DOHH2 (cell line): ENCODE results near the gene TRIM51.
"Not testable (repeated sequence)": the region's sequence is repeated elsewhere in the genome, so short reads cannot be mapped to it uniquely, and the experiment has no call there.

Experiments
- H3F3A ChIP-seq: fragments of 200-600 bp; sonication (generic), shearing (Covaris generic); 2 replicates; pipeline ENCODE4 v1.6.0; 2016; ENCODE audit warnings: antibody characterized with exemption, mild to moderate bottlenecking; ENCODE audit not compliant: control insufficient read depth, insufficient read depth
- H3K27ac ChIP-seq: fragments of 200-600 bp; sonication (generic); 2 replicates; pipeline ENCODE4 v1.5.1; 2014; ENCODE audit warnings: low read depth, mild to moderate bottlenecking, low read length, moderate library complexity
- H3K27me3 ChIP-seq: fragments of 200-600 bp; sonication (generic); 2 replicates; pipeline ENCODE4 v1.6.1; 2014; ENCODE audit warnings: mild to moderate bottlenecking, low read length, mixed read lengths; ENCODE audit not compliant: control insufficient read depth
- H3K36me3 ChIP-seq: fragments of 200-600 bp; sonication (generic); 2 replicates; pipeline ENCODE4 v1.6.1; 2014; ENCODE audit warnings: mild to moderate bottlenecking, low read length, moderate library complexity, mixed read lengths; ENCODE audit not compliant: control insufficient read depth
- H3K4me1 ChIP-seq: fragments of 200-600 bp; sonication (generic); 2 replicates; pipeline ENCODE4 v1.6.1; 2014; ENCODE audit warnings: mild to moderate bottlenecking, low read length, mixed read lengths; ENCODE audit not compliant: control insufficient read depth
- H3K4me2 ChIP-seq: fragments of 200-600 bp; sonication (generic); 2 replicates; pipeline ENCODE4 v1.6.0; 2014; ENCODE audit warnings: mild to moderate bottlenecking, low read length, moderate library complexity
- H3K4me3 ChIP-seq: fragments of 200-600 bp; sonication (generic); 2 replicates; pipeline ENCODE4 v1.5.1; 2014; ENCODE audit warnings: mild to moderate bottlenecking, low read length, mixed read lengths
- H3K79me2 ChIP-seq: fragments of 200-600 bp; sonication (generic); 2 replicates; pipeline ENCODE4 v1.6.1; 2014; ENCODE audit warnings: mild to moderate bottlenecking, low read length, mixed read lengths; ENCODE audit not compliant: control insufficient read depth
- H3K9me2 ChIP-seq: fragments of 200-600 bp; sonication (generic); replicated peaks from 2 replicates; pipeline ENCODE4 v1.6.1; 2014; ENCODE audit warnings: mild to moderate bottlenecking, low read length, mixed read lengths; ENCODE audit not compliant: control insufficient read depth
- H3K9me3 ChIP-seq: fragments of 200-600 bp; sonication (generic); 2 replicates; pipeline ENCODE4 v1.6.1; 2014; ENCODE audit warnings: antibody characterized with exemption, low read length, mixed read lengths; ENCODE audit not compliant: control insufficient read depth, insufficient read depth
- H4K20me1 ChIP-seq: fragments of 200-600 bp; sonication (generic); 2 replicates; pipeline ENCODE4 v1.6.0; 2014; ENCODE audit warnings: low read depth, mild to moderate bottlenecking, antibody characterized with exemption, low read length, moderate library complexity; ENCODE audit not compliant: control insufficient read depth, insufficient read depth
- CTCF ChIP-seq: fragments of 200-600 bp; sonication (generic); IDR thresholded peaks from one replicate; pipeline ENCODE4 v1.5.1; 2014; ENCODE audit warnings: antibody characterized with exemption, mild to moderate bottlenecking, low read depth, low read length; ENCODE audit not compliant: poor library complexity, severe bottlenecking
- EZH2phosphoT487 ChIP-seq: fragments of 200-600 bp; sonication (generic); IDR thresholded peaks from 2 replicates; pipeline ENCODE4 v1.6.1; 2017; ENCODE audit warnings: borderline replicate concordance, mild to moderate bottlenecking, antibody characterized with exemption, low read length, moderate library complexity, mixed read lengths

Gene TRIM51

DNA sequence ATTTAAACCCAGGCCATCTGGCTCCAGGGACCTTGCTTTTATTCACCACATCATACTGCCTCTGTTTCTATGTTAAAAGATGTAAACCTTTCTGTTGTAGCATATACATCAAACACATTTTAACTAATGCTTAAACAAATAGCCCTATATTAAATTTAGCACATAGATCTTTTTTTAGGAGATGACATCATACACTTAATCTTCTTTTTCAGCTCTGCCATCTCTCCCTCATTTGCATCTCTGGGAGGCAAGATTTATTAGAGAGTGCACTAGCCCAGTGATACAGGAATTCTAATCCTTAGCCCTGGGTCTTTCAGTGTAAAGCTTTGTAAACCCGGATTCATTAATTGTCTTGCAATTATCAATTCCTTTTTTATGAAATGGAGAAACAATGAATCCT, 31.0 kb upstream of the TRIM51 start:
- H3K4me2 ChIP-seq: no peak overlapping the region
- no peaks in the 10 kb centered on the region for H4K20me1 ChIP-seq
- H3K36me3 ChIP-seq: no peaks in the 10 kb centered on the region
- no peaks in the 10 kb centered on the region for H3K79me2 ChIP-seq
- no peaks in the 10 kb centered on the region for H3K27me3 ChIP-seq
- H3K27ac ChIP-seq: no peak overlapping the region
- H3F3A ChIP-seq: no peaks in the 10 kb centered on the region
- no peaks in the 10 kb centered on the region for H3K4me1 ChIP-seq
- no peaks in the 10 kb centered on the region for H3K9me2 ChIP-seq
- TF ChIP-seq CTCF: no peak
- no peak for TF ChIP-seq EZH2phosphoT487
- no peak overlapping the region for H3K4me3 ChIP-seq
- H3K9me3 ChIP-seq: no peaks in the 10 kb centered on the region

DNA sequence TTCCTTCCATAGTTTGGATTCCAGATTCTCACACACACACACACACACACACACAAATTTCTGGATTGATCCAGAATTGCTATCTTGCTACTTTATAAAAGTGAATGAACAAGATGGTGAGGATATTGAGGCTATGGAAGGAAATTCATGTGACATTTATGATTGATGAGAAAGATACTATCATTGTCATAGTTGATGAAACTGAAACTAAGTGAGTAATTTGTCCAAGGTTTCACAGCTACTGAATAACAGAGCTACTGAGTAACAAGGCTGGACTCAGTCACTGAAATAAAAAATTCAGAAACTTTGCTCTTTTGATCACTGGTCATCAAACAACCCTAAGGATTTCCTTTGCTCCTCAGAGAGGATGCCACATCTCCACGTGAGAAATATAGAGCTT, 28.4 kb upstream of the TRIM51 start:
- no peak for TF ChIP-seq EZH2phosphoT487
- TF ChIP-seq CTCF: no peak
- Histone ChIP-seq H3K79me2 (no peaks in the 10 kb centered on the region), H3K4me1 (no peaks in the 10 kb centered on the region), H3K4me2 (no peak overlapping the region), H3K36me3 (no peaks in the 10 kb centered on the region), H3K4me3 (no peak overlapping the region), H3F3A (no peaks in the 10 kb centered on the region), H3K9me3 (no peaks in the 10 kb centered on the region), H3K27me3 (no peaks in the 10 kb centered on the region), H3K9me2 (no peaks in the 10 kb centered on the region), H3K27ac (no peak overlapping the region), H4K20me1 (no peaks in the 10 kb centered on the region)

DNA sequence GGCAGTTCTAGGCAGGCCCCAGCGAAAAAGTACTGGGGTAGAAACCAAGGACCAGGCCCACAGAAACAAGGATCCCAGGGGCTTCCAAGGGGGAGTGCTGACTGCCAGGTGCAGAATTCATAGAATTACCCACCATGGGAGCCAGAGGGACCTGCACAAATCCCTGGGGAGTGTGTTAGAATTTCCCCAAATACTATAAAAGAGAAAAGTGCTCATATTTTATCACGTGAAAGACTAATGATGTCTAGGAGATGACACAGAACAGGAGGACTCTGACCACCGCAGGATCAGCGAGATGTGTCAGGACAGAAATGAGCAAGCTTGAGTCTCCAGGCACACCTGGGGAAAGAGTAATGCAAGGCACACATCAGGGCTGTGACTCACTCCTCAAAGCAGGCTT, 15.7 kb upstream of the TRIM51 start:
- H3K9me3 ChIP-seq, H3K4me3 ChIP-seq, H3K27ac ChIP-seq, H3K4me1 ChIP-seq, H4K20me1 ChIP-seq, H3K27me3 ChIP-seq, H3K9me2 ChIP-seq, H3K36me3 ChIP-seq, H3F3A ChIP-seq, H3K4me2 ChIP-seq, H3K79me2 ChIP-seq: not testable (repeated sequence)

DNA sequence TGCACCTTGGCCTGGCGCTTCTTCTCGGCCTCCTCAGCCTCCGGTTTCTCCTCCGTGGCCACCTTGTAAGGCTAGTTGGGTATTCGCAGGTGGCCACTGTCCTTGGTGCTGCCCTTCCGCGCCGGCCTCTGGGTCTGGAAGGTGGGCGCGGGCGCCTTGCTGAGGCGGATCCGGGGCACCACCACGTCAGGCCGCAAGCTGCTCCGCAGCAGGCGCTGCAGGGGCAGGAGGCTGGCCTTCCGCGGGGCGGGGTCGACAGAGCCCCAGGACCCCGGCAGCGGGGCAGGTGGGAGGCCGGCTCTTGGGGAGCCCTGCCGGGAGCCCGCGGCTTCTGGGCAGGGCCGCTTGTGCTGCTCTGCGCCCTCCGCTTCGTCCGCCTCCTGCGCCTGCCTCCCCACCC, 10.4 kb upstream of the TRIM51 start:
- H3K36me3 ChIP-seq, H4K20me1 ChIP-seq, H3F3A ChIP-seq, H3K4me3 ChIP-seq, H3K9me3 ChIP-seq, H3K27ac ChIP-seq, H3K9me2 ChIP-seq, H3K4me1 ChIP-seq, H3K79me2 ChIP-seq, H3K27me3 ChIP-seq, H3K4me2 ChIP-seq: not testable (repeated sequence)

GRCh38 chr11:55873146-55873545, 10.0 kb upstream of the TRIM51 start:
- H4K20me1 ChIP-seq, H3K4me1 ChIP-seq, H3K36me3 ChIP-seq, H3K4me2 ChIP-seq, H3K27me3 ChIP-seq, H3F3A ChIP-seq, H3K9me3 ChIP-seq, H3K27ac ChIP-seq, H3K9me2 ChIP-seq, H3K4me3 ChIP-seq, H3K79me2 ChIP-seq: not testable (repeated sequence)

DNA sequence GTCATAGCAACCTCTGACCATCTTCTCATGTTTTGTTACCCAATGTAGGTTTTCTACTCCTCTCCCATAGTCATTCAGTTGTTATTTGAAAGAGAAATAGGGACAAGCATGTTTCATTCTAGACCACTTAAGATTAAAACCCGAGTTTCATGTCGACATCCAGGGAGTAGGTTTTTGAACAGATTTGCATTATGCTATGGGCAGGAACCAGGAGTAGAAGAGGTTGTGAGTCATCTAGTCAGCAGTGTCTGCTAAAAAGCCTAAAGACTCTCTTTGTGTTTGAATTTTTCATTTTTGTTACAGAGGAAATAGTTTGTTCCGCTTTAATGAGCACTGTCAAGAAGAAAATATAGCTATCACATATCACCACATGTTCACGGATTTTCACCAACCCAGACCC, 1.9 kb downstream of the TRIM51 start:
- not testable (repeated sequence) for H3K9me2 ChIP-seq, H3K27ac ChIP-seq, H3F3A ChIP-seq, H3K4me1 ChIP-seq, H4K20me1 ChIP-seq, H3K27me3 ChIP-seq, H3K4me2 ChIP-seq, H3K4me3 ChIP-seq, H3K9me3 ChIP-seq, H3K79me2 ChIP-seq, H3K36me3 ChIP-seq

DNA sequence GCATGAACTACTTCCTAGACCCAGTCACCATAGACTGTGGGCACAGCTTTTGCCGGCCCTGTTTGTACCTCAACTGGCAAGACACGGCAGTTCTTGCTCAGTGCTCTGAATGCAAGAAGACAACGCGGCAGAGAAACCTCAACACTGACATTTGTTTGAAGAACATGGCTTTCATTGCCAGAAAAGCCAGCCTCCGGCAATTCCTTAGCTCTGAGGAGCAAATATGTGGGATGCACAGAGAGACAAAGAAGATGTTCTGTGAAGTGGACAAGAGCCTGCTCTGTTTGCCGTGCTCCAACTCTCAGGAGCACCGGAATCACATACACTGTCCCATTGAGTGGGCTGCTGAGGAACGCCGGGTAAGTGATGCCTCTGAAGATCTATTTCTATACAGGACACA, 2.4 kb downstream of the TRIM51 start:
- not testable (repeated sequence) for H3K4me2 ChIP-seq, H3K9me2 ChIP-seq, H4K20me1 ChIP-seq, H3K79me2 ChIP-seq, H3K36me3 ChIP-seq, H3F3A ChIP-seq, H3K9me3 ChIP-seq, H3K27me3 ChIP-seq, H3K4me1 ChIP-seq, H3K27ac ChIP-seq, H3K4me3 ChIP-seq
